Panc1 (cell line): ENCODE data around the gene TSKS. TPM values are rescaled to one million over a fixed set of nuclear protein-coding genes. Genes with fewer than 3 reads are reported as not detected.

Experiments
- ATAC-seq: fragments of 200-7000 bp; cut with Tn5 transposase; 2 replicates; pipeline ENCODE4 v1.9.1; 2020; ENCODE audit warnings: mild to moderate bottlenecking, moderate library complexity
- BruUV-seq: library from RNA; stranded (reverse); fragments of 400-500 nt; replicated peaks from 2 replicates; lab custom pipeline; 2021; lab: Mats Ljungman, UMichigan
- CTCF ChIA-PET: fragments of 300-600 bp; sonication (Branson Sonifier 250); formaldehyde crosslinking; loops from one replicate; lab custom pipeline; 2022; ENCODE audit warnings: antibody characterized with exemption; lab: Charles Lee
- POLR2A ChIA-PET: fragments of 300-600 bp; sonication (Branson Sonifier 250); formaldehyde crosslinking; loops from one replicate; lab custom pipeline; 2022; ENCODE audit warnings: antibody characterized with exemption; lab: Charles Lee
- DNase-seq: peaks from one replicate; pipeline ENCODE4 v3.0.0-alpha.2; 2010; ENCODE audit warnings: low read depth, low spot score
- H3K27ac ChIP-seq: 2 replicates; pipeline ENCODE4 v1.5.1; 2011; ENCODE audit warnings: mild to moderate bottlenecking, low read length, inconsistent platforms
- H3K27me3 ChIP-seq: fragments of 200-500 bp; sonication (Bioruptor generic); 2 replicates; pipeline ENCODE4 v1.6.0; 2014; ENCODE audit warnings: low read length, inconsistent platforms; ENCODE audit not compliant: control insufficient read depth, insufficient read depth
- H3K36me3 ChIP-seq: fragments of 200-500 bp; sonication (Bioruptor generic); 2 replicates; pipeline ENCODE4 v1.5.1; 2014; ENCODE audit warnings: inconsistent platforms, mild to moderate bottlenecking, low read length, moderate library complexity; ENCODE audit not compliant: control insufficient read depth, insufficient read depth
- H3K4me1 ChIP-seq: 2 replicates; pipeline ENCODE4 v1.5.1; 2011; ENCODE audit warnings: inconsistent platforms, mild to moderate bottlenecking, low read length, moderate library complexity; ENCODE audit not compliant: control insufficient read depth, insufficient read depth
- H3K4me3 ChIP-seq, 2 experiments: 2 replicates each; pipeline ENCODE4 v1.5.1; 2011 to 2012; ENCODE audit warnings: low read depth in 2 of 2, low read length in 2 of 2, mild to moderate bottlenecking in 2 of 2, inconsistent platforms in 1 of 2, moderate library complexity in 1 of 2
- H3K9me3 ChIP-seq: fragments of 200-500 bp; sonication (Bioruptor generic); 2 replicates; pipeline ENCODE4 v1.5.1; 2014; ENCODE audit warnings: low read depth, mild to moderate bottlenecking, inconsistent platforms, low read length, moderate library complexity; ENCODE audit not compliant: control insufficient read depth, insufficient read depth
- CTCF ChIP-seq: fragments of 450-650 bp; IDR thresholded peaks from 2 replicates; pipeline ENCODE4 v1.5.1; 2017; ENCODE audit warnings: mild to moderate bottlenecking
- POLR2AphosphoS5 ChIP-seq: IDR thresholded peaks from 2 replicates; pipeline ENCODE4 v1.6.1; 2012; ENCODE audit warnings: mild to moderate bottlenecking, low read depth, low read length, moderate library complexity
- SIN3A ChIP-seq: IDR thresholded peaks from 2 replicates; pipeline ENCODE4 v1.6.1; 2012; ENCODE audit warnings: low read depth, mild to moderate bottlenecking, low read length, moderate library complexity, borderline replicate concordance; ENCODE audit not compliant: insufficient read depth
- TCF7L2 ChIP-seq: IDR thresholded peaks from 2 replicates; pipeline ENCODE4 v1.6.1; 2011; ENCODE audit warnings: mild to moderate bottlenecking, low read depth, low read length, inconsistent platforms
- in situ Hi-C: cut with HindIII; loops from 2 replicates; pipeline ENCODE4 v1.10.0; 2016; ENCODE audit warnings: low sequenced_read_pairs, low pct_unique_long_range_greater_than_20kb
- intact Hi-C: fragments of 100-400 bp; cut with micrococcal nuclease; formaldehyde crosslinking; loops from one replicate; pipeline ENCODE4 v1.10.0; 2022; ENCODE audit not compliant: unreplicated experiment
- total RNA-seq: library from RNA; stranded (reverse); gene quantifications from one replicate; pipeline ENCODE4 v1.2.1, GENCODE V29; 2021; ENCODE audit not compliant: unreplicated experiment
- TF ChIP-seq, protein P1 (sequence below), 2 experiments: IDR thresholded peaks; 2 replicates each; pipeline ENCODE4 v1.6.1; 2011 to 2012; ENCODE audit warnings: low read depth in 2 of 2, control low read depth in 1 of 2, low read length in 1 of 2, mild to moderate bottlenecking in 1 of 2, moderate library complexity in 1 of 2; ENCODE audit not compliant: insufficient read depth in 1 of 2

The TSKS gene
- total RNA-seq, 1 experiment from 2014 or later = not detected

- intact Hi-C loops = no loop called here
- BruUV-seq = no TSS peak
- in situ Hi-C loops = no loop called here
- peaks cover 14% of the 10 kb centered on the region for H3K4me1 ChIP-seq
- ChIA-PET POLR2A (interaction anchor here (0.5 kb wide), 1 partner anchor 344 kb away, joined by 3 read pairs; no protein-coding TSS in a partner anchor), CTCF (no interaction called here)
- H3K9me3 ChIP-seq = no peaks in the 10 kb centered on the region
- DNase-seq = peak; percentile 96
- H3K27me3 ChIP-seq = no peaks in the 10 kb centered on the region
- H3K4me3 ChIP-seq = peak overlapping the region; percentile 40 to 57
- peak; percentile 58 for TF ChIP-seq TCF7L2
- no peak for TF ChIP-seq CTCF
- peak overlapping the region; percentile 98 for H3K27ac ChIP-seq
- peaks cover 6% of the 10 kb centered on the region; the same call in 1 of the 2 replicates for H3K36me3 ChIP-seq
- peak; percentile 96 for ATAC-seq
These were observed 3.2 kb upstream of the TSKS start for GRCh38 chr19:49766007-49766929.

DNA sequence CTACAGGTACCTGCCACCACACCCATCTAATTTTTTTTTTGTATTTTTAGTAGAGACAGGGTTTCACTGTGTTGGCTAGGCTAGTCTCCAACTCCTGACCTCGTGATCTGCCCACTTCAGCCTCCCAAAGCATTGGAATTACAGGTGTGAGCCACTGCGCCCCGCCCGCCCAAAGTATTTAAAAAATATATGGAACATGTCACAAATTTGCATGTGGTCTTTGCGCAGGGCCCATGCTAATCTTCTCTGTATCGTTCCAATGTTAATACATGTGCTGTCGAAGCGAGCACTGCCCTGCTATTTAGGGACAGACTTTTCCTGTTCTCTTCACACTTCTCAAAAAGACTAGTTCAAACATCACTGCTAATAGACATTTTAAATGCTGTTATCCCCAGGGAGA, 1.2 kb upstream of the TSKS start:
- POLR2A ChIA-PET = no interaction called here
- CTCF ChIA-PET = no interaction called here

More for the DNA sequence above, 1.2 kb upstream of the TSKS start:
- H3K36me3 ChIP-seq = peaks cover 6% of the 10 kb centered on the region; the same call in 1 of the 2 replicates
- no peak overlapping the region for H3K27ac ChIP-seq
- TF ChIP-seq TCF7L2 (no peak), CTCF (no peak), SIN3A (no peak), POLR2AphosphoS5 (no peak)
- TF ChIP-seq, protein P1, sequence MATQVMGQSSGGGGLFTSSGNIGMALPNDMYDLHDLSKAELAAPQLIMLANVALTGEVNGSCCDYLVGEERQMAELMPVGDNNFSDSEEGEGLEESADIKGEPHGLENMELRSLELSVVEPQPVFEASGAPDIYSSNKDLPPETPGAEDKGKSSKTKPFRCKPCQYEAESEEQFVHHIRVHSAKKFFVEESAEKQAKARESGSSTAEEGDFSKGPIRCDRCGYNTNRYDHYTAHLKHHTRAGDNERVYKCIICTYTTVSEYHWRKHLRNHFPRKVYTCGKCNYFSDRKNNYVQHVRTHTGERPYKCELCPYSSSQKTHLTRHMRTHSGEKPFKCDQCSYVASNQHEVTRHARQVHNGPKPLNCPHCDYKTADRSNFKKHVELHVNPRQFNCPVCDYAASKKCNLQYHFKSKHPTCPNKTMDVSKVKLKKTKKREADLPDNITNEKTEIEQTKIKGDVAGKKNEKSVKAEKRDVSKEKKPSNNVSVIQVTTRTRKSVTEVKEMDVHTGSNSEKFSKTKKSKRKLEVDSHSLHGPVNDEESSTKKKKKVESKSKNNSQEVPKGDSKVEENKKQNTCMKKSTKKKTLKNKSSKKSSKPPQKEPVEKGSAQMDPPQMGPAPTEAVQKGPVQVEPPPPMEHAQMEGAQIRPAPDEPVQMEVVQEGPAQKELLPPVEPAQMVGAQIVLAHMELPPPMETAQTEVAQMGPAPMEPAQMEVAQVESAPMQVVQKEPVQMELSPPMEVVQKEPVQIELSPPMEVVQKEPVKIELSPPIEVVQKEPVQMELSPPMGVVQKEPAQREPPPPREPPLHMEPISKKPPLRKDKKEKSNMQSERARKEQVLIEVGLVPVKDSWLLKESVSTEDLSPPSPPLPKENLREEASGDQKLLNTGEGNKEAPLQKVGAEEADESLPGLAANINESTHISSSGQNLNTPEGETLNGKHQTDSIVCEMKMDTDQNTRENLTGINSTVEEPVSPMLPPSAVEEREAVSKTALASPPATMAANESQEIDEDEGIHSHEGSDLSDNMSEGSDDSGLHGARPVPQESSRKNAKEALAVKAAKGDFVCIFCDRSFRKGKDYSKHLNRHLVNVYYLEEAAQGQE (IDR thresholded peaks at IDR 0.05; ENCODE audit: insufficient read depth in 1 of 2, low read depth in 2 of 2, low read length in 1 of 2) = no peak
- ATAC-seq = no peak
- peaks cover 14% of the 10 kb centered on the region for H3K4me1 ChIP-seq
- no TSS peak for BruUV-seq
- H3K4me3 ChIP-seq = no peak overlapping the region
- in situ Hi-C loops = no loop called here
- no peaks in the 10 kb centered on the region for H3K9me3 ChIP-seq
- intact Hi-C loops = no loop called here
- H3K27me3 ChIP-seq = no peaks in the 10 kb centered on the region
- no peak for DNase-seq
